ENCODE measurements around the gene PLEKHG4.

PLEKHG4 gene

DNA sequence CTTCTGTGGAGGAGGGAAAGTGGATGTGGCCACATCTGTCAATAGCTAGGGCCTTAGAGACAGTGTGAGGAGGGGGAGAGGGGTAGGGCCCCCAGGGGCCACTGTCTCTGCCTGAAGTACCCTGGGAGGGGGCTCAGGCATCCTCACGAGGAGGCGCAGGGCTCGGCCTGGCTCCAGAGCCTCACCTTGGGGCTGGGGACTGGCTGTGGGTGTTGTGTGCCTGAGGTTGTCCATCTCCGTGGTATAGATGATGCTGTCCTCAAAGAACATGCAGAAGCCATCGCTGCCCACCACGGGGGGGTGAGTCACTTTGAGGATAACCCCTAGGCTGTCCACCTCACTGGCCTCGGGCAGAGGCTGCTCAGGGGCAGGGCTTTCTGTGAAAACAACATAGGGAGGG lies 12.1 kb downstream of the PLEKHG4 start:
- no peak for DNase-seq

DNA sequence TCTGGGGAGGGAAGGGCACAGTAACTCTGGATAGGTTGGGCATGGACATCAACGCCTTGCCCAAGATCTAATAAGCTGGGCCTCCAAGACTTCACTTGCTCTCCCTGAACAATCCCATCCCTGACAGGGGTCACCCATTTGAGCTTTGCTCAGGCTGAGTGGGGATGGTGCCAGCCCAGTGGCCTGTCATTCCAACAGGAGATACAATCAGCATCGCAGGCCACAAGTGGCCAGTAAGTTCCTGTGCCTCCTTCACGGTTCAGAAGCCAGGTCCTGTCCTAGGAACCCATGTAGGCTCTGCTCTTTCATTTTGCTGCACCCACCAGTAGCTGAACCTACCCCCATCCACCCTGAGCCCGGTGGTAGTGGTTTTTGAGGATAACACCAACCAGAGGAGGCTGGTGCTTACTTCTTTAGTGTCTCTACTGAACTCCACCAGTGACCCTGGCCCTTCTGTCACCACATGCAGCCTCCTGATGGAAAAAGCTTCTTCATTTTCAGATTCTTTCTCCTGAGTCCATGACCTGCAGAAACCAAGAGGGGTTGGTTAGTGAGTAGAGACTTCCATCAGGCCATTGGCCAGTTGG lies 14.9 kb downstream of the PLEKHG4 start:
- no peak for DNase-seq

DNA sequence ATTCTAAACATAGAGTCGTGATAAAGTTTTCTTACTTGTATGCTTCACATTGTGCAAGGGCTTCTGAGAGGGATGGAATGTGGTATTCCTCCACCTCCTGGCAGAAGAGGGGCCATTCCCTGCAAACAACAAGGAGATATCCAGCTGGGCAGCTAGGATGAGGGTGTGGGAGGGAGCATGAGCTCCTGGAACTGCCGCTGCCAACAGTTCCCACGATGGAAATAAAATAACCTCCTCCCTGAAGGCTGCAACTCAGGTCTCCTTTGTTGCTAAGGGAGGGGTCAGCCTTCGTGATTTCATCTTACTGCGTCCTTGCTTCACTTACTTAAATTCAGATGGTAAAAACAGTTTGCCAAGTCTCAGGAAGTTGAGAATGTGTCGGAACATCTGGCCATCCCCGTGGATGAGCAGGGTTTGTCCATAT lies 15.6 kb downstream of the PLEKHG4 start:
- no peak for DNase-seq

GRCh38 chr16:67296420-67296819 lies 17.1 kb downstream of the PLEKHG4 start:
- DNase-seq: no peak

DNA sequence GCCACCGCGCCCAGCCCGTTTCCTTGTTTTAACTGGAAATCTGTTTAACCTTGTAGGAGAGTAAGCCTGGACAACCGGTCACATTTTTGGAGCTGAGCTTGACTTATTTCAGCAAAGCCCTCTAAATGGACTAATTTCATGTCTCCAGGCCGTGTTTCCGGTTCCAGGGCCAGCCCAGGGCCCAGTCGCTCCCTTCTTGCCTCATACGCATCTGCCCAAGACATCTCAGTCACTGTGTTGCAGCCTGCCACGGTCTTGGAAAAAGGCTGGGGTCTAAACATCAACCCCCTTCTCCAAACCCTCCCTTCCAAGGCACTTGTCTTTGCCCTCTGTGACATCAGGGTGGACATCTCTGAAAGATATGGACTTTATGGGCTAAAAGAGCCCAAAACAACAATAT lies 18.9 kb downstream of the PLEKHG4 start:
- no peak for DNase-seq

GRCh38 chr16:67299269-67299668 lies 19.9 kb downstream of the PLEKHG4 start:
- no peak for DNase-seq

GRCh38 chr16:67301080-67301782 lies 21.9 kb downstream of the PLEKHG4 start:
- no peak for DNase-seq

GRCh38 chr16:67302076-67302475 lies 22.7 kb downstream of the PLEKHG4 start:
- no peak for DNase-seq

GRCh38 chr16:67302970-67303369 lies 23.6 kb downstream of the PLEKHG4 start:
- no peak for DNase-seq

- DNase-seq: no peak
These were observed 24.7 kb downstream of the PLEKHG4 start for GRCh38 chr16:67304020-67304419.

DNA sequence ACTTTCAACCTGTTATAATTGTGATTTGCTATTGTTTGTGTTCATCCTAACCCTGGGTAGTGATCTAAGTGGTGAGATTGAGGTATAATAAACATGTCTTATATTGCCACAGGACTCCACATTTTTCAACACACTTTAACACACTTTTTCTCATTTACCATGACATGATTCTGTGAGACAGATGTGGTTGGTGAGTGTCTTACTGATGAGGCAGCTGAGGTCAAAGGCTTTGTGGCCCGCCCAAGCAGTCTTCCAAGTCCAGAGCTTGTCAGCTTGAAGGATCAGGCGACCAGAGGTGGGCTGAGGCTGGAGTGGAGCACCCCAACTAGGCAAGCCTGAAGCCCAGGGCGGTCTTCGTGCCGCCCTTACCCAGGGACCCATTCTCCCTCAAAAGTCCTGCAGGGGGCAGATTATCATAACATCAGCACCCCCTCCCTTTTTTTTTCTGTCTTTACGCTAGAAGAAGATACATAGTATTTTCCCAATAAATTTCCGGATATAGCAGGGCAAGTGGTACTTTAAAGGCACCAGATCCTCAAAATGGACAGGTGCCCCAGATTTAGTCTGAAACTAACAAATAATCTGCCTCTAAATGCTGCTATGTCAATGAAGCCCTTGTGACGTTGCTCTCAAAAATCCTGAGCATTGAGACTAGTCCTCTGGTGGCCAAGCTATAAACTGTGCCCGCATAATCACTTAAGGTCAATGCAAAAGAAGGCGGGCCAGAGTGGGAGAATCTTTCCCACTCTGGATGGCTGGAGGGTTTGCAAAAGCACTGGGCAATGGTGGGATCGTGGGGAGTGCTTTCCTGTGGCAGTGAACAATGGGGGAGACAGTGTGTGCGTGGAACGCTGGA lies 26.1 kb downstream of the PLEKHG4 start:
- no peak for DNase-seq

GRCh38 chr16:67310561-67310960 lies 31.2 kb downstream of the PLEKHG4 start:
- no peak for DNase-seq

- DNase-seq: no peak
These were observed 32.5 kb downstream of the PLEKHG4 start for GRCh38 chr16:67311607-67312488.

DNA sequence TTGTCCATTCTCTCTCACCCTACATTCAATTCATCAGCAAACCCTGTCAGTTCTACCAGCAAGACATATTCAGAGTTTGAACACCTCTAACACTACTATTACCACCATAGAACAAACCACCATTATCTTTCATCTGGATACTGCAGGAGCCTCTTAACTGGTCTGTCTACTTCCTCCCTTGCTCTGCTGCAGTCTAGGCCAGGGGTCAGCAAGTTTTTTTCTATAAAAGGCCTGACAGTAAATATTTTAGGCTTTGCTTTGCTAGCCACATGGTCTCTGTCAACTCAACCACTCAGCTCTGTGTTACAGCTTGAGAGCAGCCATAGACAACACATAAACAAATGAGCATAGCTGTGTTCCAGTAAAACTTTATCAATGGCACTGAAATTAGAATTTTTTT lies 33.4 kb downstream of the PLEKHG4 start:
- DNase-seq: no peak

DNA sequence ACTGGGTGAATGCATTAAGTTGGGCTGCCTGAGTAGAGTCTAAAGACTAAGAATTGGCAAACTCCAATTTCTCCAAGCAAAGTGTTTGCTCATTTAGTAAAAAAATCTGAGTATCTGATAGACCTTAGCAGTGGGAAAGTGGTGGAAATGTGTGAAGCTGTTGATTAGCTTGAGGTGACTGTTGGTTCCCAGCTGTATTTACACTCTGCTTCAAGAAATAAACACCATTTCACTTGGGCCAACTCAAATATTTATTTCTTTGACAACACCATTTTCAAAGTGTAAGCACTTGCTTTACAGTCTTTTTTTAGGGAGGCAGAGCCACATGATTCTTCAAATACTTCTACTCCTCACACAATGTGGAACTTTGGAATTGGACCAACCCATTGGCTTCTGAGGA lies 38.5 kb downstream of the PLEKHG4 start:
- DNase-seq: no peak

- no peak for DNase-seq
These were observed 46.8 kb downstream of the PLEKHG4 start for GRCh38 chr16:67326115-67326471.

- DNase-seq: no peak
These were observed 47.4 kb downstream of the PLEKHG4 start, which contains the start of the genes KCTD19 and LRRC36 for GRCh38 chr16:67326472-67327309. KCTD19 (minus strand) TSS chr16:67326741; CDS start chr16:67326707, 34 bp downstream. LRRC36 (plus strand) TSS chr16:67326815; CDS start chr16:67326863, 48 bp downstream.

DNA sequence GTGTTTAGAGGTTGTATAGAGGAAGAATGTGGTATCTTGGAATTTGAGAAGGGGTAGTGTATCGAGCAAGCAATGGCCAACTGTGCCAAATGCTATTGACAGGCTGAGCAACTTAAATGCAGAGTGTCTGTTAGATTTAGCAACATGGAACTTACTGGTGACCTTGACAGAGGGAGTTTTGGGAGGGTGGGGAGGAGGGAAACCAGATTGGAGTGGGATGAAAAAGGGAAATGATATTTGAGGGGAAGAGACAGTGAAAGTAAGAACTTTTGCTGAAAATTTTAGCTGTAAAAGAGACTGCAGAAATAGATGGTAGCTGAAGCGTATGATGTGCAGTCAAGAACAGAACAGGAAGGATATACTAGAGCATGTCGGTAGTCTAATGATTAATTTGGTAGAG lies 48.4 kb downstream of the PLEKHG4 start:
- DNase-seq: no peak

GRCh38 chr16:67329901-67330300 lies 50.6 kb downstream of the PLEKHG4 start:
- DNase-seq: no peak

- DNase-seq: no peak
These were observed 54.0 kb downstream of the PLEKHG4 start for GRCh38 chr16:67333315-67333714.

DNA sequence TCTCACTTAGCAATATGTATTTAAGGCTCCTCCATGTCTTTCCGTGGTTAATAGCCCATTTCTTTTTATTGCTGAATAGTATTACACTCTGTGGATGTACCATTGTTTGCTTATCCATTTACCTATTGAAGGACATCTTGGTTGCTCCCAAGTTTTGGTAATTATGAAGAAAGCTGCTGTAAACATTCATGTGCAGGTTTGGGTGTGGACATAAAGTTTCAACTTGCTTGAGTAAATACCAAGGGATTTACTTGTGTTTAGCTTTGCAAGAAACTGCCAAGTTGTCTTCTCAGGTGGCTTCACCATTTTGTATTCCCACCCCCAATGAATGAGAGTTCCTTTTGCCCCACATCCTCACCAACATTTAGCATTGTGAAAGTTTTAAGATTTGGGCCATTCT lies 56.8 kb downstream of the PLEKHG4 start:
- no peak for DNase-seq

- no peak for DNase-seq
These were observed 57.3 kb downstream of the PLEKHG4 start for GRCh38 chr16:67336648-67337047.
